Suprapubic skin (tissue), 4 donors: ENCODE measurements around the gene UBA5.

Experiments used
- CTCF ChIP-seq, 2 donors: fragments of 200-600 bp in 1 of 2; fragments of 450-650 bp in 1 of 2; sonication (generic) in 1 of 2; IDR thresholded peaks; one replicate each; pipeline ENCODE4 v1.5.1; 2016 to 2019; ENCODE audit warnings: antibody characterized with exemption in 2 of 2, mild to moderate bottlenecking in 1 of 2, moderate library complexity in 1 of 2
- EP300 ChIP-seq: sonication (generic); formaldehyde crosslinking; IDR thresholded peaks from one replicate; pipeline ENCODE4 v1.6.1; 2017; ENCODE audit warnings: antibody characterized with exemption
- POLR2A ChIP-seq, 2 donors: fragments of 450-650 bp; IDR thresholded peaks; one replicate each; pipeline ENCODE4 v1.6.1; 2017; ENCODE audit warnings: antibody characterized with exemption in 2 of 2, mild to moderate bottlenecking in 2 of 2, moderate library complexity in 2 of 2
- POLR2AphosphoS5 ChIP-seq, 3 donors: sonication (generic); formaldehyde crosslinking; IDR thresholded peaks; one replicate each; pipeline ENCODE4 v1.6.1; 2017; ENCODE audit warnings: antibody characterized with exemption in 3 of 3

DNA sequence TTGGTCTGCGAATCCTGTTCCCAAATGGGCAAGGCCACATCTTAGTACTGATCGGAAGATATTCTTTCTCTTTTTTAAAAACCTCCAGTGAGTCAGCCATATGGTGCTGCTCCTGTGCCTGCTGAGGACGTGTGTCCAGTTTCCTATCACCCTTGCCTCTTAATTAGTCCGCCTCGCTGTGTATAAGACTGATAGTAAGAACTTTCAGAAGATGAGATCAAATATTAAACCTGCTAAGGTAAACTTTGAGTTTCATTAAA is 612 bp downstream of the UBA5 start:
- TF ChIP-seq CTCF (IDR thresholded peaks at IDR 0.05): no peak
- TF ChIP-seq POLR2A (IDR thresholded peaks at IDR 0.05): no peak
- TF ChIP-seq POLR2AphosphoS5 (IDR thresholded peaks at IDR 0.05): no peak
- TF ChIP-seq EP300: no peak
